Measurements from ENCODE around the gene NLE1. TPM values are rescaled to one million over a fixed set of nuclear protein-coding genes. Genes with fewer than 3 reads are reported as not detected.

The NLE1 gene
- total RNA-seq, 2 experiments from 2014 or later: 30.3 to 34.1 TPM

DNA sequence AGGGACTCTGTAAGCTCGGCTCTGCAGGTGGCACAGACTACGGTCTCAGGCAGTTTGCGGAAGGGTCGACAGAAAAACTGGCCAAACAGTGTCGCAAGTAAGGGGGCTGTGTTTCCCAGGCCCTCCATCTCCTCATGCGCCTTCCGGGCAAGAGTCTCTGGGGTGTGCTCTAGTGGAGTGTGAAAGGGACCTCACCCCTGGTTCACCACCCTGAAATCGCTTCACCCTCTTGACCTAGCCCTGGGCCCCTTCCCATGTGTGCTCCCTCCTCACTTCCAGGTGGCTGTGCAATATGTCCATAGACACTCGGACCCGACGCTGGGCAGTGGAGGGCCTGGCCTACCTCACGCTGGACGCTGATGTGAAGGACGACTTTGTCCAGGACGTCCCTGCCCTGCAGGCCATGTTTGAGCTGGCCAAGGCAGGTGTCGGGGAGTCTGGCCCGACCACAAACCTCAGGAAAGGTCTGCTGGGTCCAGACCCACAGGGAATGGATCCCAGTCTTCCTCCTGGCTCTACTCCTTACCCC is 27.8 kb upstream of the NLE1 start:
- H3K36me3 ChIP-seq (ENCODE audit: insufficient read depth, low read length): no peaks in the 10 kb centered on the region
- CTCF ChIA-PET (ENCODE audit: unreplicated experiment): no interaction called here
- H3K79me2 ChIP-seq (ENCODE audit: insufficient read depth, low read depth, low read length): no peaks in the 10 kb centered on the region
- no peaks in the 10 kb centered on the region for H3K9me3 ChIP-seq (ENCODE audit: low read length)
- H4K20me1 ChIP-seq (ENCODE audit: insufficient read depth, low read length): no peaks in the 10 kb centered on the region
- intact Hi-C loops (cut with micrococcal nuclease; ENCODE audit: unreplicated experiment): loop anchor here (10.0 kb wide), 1 partner anchor 365 kb away; the partner anchor contains the start of gene SLFN12L
- TF ChIP-seq, protein P1, sequence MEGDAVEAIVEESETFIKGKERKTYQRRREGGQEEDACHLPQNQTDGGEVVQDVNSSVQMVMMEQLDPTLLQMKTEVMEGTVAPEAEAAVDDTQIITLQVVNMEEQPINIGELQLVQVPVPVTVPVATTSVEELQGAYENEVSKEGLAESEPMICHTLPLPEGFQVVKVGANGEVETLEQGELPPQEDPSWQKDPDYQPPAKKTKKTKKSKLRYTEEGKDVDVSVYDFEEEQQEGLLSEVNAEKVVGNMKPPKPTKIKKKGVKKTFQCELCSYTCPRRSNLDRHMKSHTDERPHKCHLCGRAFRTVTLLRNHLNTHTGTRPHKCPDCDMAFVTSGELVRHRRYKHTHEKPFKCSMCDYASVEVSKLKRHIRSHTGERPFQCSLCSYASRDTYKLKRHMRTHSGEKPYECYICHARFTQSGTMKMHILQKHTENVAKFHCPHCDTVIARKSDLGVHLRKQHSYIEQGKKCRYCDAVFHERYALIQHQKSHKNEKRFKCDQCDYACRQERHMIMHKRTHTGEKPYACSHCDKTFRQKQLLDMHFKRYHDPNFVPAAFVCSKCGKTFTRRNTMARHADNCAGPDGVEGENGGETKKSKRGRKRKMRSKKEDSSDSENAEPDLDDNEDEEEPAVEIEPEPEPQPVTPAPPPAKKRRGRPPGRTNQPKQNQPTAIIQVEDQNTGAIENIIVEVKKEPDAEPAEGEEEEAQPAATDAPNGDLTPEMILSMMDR (conservative IDR thresholded peaks at IDR 0.05; ENCODE audit: low read length): no peak
- no peak for TF ChIP-seq EZH2phosphoT487 (IDR thresholded peaks at IDR 0.05; ENCODE audit: borderline replicate concordance, low read depth, low read length)
- H3K9me2 ChIP-seq (ENCODE audit: insufficient read depth, low read length): no peaks in the 10 kb centered on the region
- H3K4me1 ChIP-seq (ENCODE audit: insufficient read depth, low read length, poor library complexity, severe bottlenecking): no peaks in the 10 kb centered on the region
- no peak overlapping the region for H3K4me3 ChIP-seq (ENCODE audit: low read depth, low read length, poor library complexity, severe bottlenecking)
- POLR2A ChIA-PET: interaction anchor here (0.6 to 1.2 kb wide), 2 partner anchors 73 to 1302 kb away, joined by 3 to 4 read pairs; partner anchors contain the start of gene SLFN5
- no peak overlapping the region for H2AFZ ChIP-seq (ENCODE audit: low read length)
- DNase-seq (ENCODE audit: low spot score): no peak
- no peak overlapping the region for H3K4me2 ChIP-seq (ENCODE audit: low read length)
- no peak overlapping the region for H3K27ac ChIP-seq (ENCODE audit: low read depth, low read length, poor library complexity, severe bottlenecking)
- BruUV-seq (replicated peaks): no TSS peak

DNA sequence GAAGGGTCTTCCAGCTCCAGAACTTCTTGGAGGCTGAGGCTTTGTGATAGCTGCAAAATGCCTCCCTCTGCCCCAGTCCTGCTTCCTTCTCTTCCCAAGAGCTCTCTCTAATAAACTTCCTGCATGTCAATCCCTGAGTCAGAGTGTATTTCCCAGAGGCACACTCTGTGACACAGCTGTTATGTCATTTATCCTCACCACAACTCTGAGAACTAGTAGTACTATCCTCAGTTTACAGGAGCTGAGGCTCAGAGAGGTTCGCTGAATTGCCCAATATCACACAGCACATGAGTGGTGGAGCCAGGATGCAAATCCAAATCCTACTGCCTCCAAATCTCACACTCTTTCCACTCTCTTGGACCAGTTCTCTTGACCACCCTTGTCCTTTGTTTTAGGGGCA is 25.6 kb upstream of the NLE1 start:
- intact Hi-C loops (cut with micrococcal nuclease; ENCODE audit: unreplicated experiment): no loop called here

DNA sequence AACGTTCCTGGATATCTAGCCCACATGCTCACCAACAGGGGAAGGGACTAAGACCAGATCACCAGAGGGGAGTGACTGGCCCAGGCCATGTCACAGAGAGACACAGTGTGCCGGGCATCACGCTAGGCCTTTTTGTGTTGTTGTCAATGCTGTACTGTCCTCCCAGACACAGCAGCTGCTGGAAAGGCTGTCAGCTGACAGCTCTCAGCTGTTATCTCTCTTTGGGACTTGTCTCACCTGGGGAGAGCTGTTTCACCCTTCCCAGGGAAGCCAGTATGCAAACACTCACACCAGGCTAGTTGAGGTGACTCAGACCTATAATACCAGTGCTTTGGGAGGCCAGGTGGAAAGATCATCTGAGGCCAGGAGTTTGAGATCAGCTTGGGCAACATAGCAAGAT is 24.9 kb upstream of the NLE1 start:
- Histone ChIP-seq H3K36me3 (ENCODE audit: insufficient read depth, low read length) (no peaks in the 10 kb centered on the region), H3K4me1 (ENCODE audit: insufficient read depth, low read length, poor library complexity, severe bottlenecking) (no peaks in the 10 kb centered on the region), H3K9me3 (ENCODE audit: low read length) (no peaks in the 10 kb centered on the region), H3K9me2 (ENCODE audit: insufficient read depth, low read length) (no peaks in the 10 kb centered on the region), H4K20me1 (ENCODE audit: insufficient read depth, low read length) (no peaks in the 10 kb centered on the region), H3K4me2 (ENCODE audit: low read length) (no peak overlapping the region), H2AFZ (ENCODE audit: low read length) (no peak overlapping the region), H3K27ac (ENCODE audit: low read depth, low read length, poor library complexity, severe bottlenecking) (no peak overlapping the region), H3K4me3 (ENCODE audit: low read depth, low read length, poor library complexity, severe bottlenecking) (no peak overlapping the region), H3K79me2 (ENCODE audit: insufficient read depth, low read depth, low read length) (no peaks in the 10 kb centered on the region)
- BruUV-seq (replicated peaks): no TSS peak
- DNase-seq (ENCODE audit: low spot score): no peak
- intact Hi-C loops (cut with micrococcal nuclease; ENCODE audit: unreplicated experiment): no loop called here
- POLR2A ChIA-PET: no interaction called here
- CTCF ChIA-PET (ENCODE audit: unreplicated experiment): no interaction called here
- TF ChIP-seq, protein P1 (conservative IDR thresholded peaks at IDR 0.05; ENCODE audit: low read length): no peak
- TF ChIP-seq EZH2phosphoT487 (IDR thresholded peaks at IDR 0.05; ENCODE audit: borderline replicate concordance, low read depth, low read length): no peak

More for the DNA sequence above, 25.6 kb upstream of the NLE1 start:
- no peaks in the 10 kb centered on the region for H3K36me3 ChIP-seq (ENCODE audit: insufficient read depth, low read length)
- no peaks in the 10 kb centered on the region for H4K20me1 ChIP-seq (ENCODE audit: insufficient read depth, low read length)
- ChIA-PET CTCF (ENCODE audit: unreplicated experiment) (no interaction called here), POLR2A (no interaction called here)
- H2AFZ ChIP-seq (ENCODE audit: low read length): no peak overlapping the region
- H3K27ac ChIP-seq (ENCODE audit: low read depth, low read length, poor library complexity, severe bottlenecking): no peak overlapping the region
- BruUV-seq (replicated peaks): no TSS peak
- H3K79me2 ChIP-seq (ENCODE audit: insufficient read depth, low read depth, low read length): no peaks in the 10 kb centered on the region
- no peaks in the 10 kb centered on the region for H3K9me2 ChIP-seq (ENCODE audit: insufficient read depth, low read length)
- TF ChIP-seq, protein P1 (conservative IDR thresholded peaks at IDR 0.05; ENCODE audit: low read length): no peak
- TF ChIP-seq EZH2phosphoT487 (IDR thresholded peaks at IDR 0.05; ENCODE audit: borderline replicate concordance, low read depth, low read length): no peak
- DNase-seq (ENCODE audit: low spot score): no peak
- H3K4me2 ChIP-seq (ENCODE audit: low read length): no peak overlapping the region
- no peaks in the 10 kb centered on the region for H3K4me1 ChIP-seq (ENCODE audit: insufficient read depth, low read length, poor library complexity, severe bottlenecking)
- H3K9me3 ChIP-seq (ENCODE audit: low read length): no peaks in the 10 kb centered on the region
- no peak overlapping the region for H3K4me3 ChIP-seq (ENCODE audit: low read depth, low read length, poor library complexity, severe bottlenecking)

Data from OCI-LY7 (cell line).